IPS-15b (cell line): ENCODE data around the gene CXCR5.

Source experiments
- H3K27me3 ChIP-seq: one replicate; pipeline ENCODE4 v1.6.1; 2013; ENCODE audit warnings: low read length; ENCODE audit not compliant: control insufficient read depth, insufficient read depth
- H3K36me3 ChIP-seq: one replicate; pipeline ENCODE4 v1.6.1; 2013; ENCODE audit warnings: low read length; ENCODE audit not compliant: control insufficient read depth, insufficient read depth
- H3K4me1 ChIP-seq: one replicate; pipeline ENCODE4 v1.6.1; 2013; ENCODE audit warnings: mild to moderate bottlenecking, low read length; ENCODE audit not compliant: control insufficient read depth, insufficient read depth
- H3K4me3 ChIP-seq: one replicate; pipeline ENCODE4 v1.5.1; 2013; ENCODE audit warnings: low read depth, low read length
- H3K9ac ChIP-seq: one replicate; pipeline ENCODE4 v1.6.1; 2013; ENCODE audit warnings: low read depth, mild to moderate bottlenecking, low read length
- H3K9me3 ChIP-seq: one replicate; pipeline ENCODE4 v1.6.1; 2013; ENCODE audit warnings: mild to moderate bottlenecking, low read length; ENCODE audit not compliant: control insufficient read depth, insufficient read depth

Gene CXCR5

GRCh38 chr11:118917481-118918127 lies 33.9 kb downstream of the CXCR5 start:
- peak overlapping the region; percentile 63 for H3K4me3 ChIP-seq
- no peaks in the 10 kb centered on the region for H3K27me3 ChIP-seq
- H3K9me3 ChIP-seq: no peaks in the 10 kb centered on the region
- peaks cover 63% of the 10 kb centered on the region for H3K4me1 ChIP-seq
- peak overlapping the region; percentile 37 for H3K9ac ChIP-seq
- H3K36me3 ChIP-seq: peaks cover 3% of the 10 kb centered on the region

GRCh38 chr11:118918128-118918685 lies 34.5 kb downstream of the CXCR5 start:
- H3K36me3 ChIP-seq: peaks cover 3% of the 10 kb centered on the region
- no peaks in the 10 kb centered on the region for H3K27me3 ChIP-seq
- H3K4me1 ChIP-seq: peaks cover 61% of the 10 kb centered on the region
- peak overlapping the region; percentile 37 for H3K9ac ChIP-seq
- peak overlapping the region; percentile 63 for H3K4me3 ChIP-seq
- no peaks in the 10 kb centered on the region for H3K9me3 ChIP-seq

- no peaks in the 10 kb centered on the region for H3K27me3 ChIP-seq
- H3K4me3 ChIP-seq: peak overlapping the region; percentile 93
These were observed 35.1 kb downstream of the CXCR5 start for GRCh38 chr11:118918686-118919280.

GRCh38 chr11:118921121-118921928 lies 37.6 kb downstream of the CXCR5 start:
- H3K9ac ChIP-seq: peak overlapping the region; percentile 8
- peaks cover 59% of the 10 kb centered on the region for H3K4me1 ChIP-seq
- no peaks in the 10 kb centered on the region for H3K9me3 ChIP-seq
- peak overlapping the region; percentile 93 for H3K4me3 ChIP-seq
- no peaks in the 10 kb centered on the region for H3K27me3 ChIP-seq
- H3K36me3 ChIP-seq: peaks cover 3% of the 10 kb centered on the region

More at GRCh38 chr11:118918686-118919280, 35.1 kb downstream of the CXCR5 start:
- no peak overlapping the region for H3K9ac ChIP-seq
- peaks cover 64% of the 10 kb centered on the region for H3K4me1 ChIP-seq
- peaks cover 3% of the 10 kb centered on the region for H3K36me3 ChIP-seq
- no peaks in the 10 kb centered on the region for H3K9me3 ChIP-seq

- peaks cover 52% of the 10 kb centered on the region for H3K4me1 ChIP-seq
- H3K27me3 ChIP-seq: peaks cover 4% of the 10 kb centered on the region
- H3K9ac ChIP-seq: no peak overlapping the region
These were observed 38.4 kb downstream of the CXCR5 start for GRCh38 chr11:118921929-118922744.

GRCh38 chr11:118922745-118923627 lies 39.3 kb downstream of the CXCR5 start:
- H3K36me3 ChIP-seq: peaks cover 3% of the 10 kb centered on the region
- peak overlapping the region; percentile 39 for H3K9ac ChIP-seq
- H3K4me1 ChIP-seq: peaks cover 48% of the 10 kb centered on the region
- no peaks in the 10 kb centered on the region for H3K9me3 ChIP-seq
- H3K4me3 ChIP-seq: peak overlapping the region; percentile 93
- H3K27me3 ChIP-seq: peaks cover 5% of the 10 kb centered on the region

More at GRCh38 chr11:118921929-118922744, 38.4 kb downstream of the CXCR5 start:
- Histone ChIP-seq H3K4me3 (peak overlapping the region; percentile 93), H3K36me3 (peaks cover 3% of the 10 kb centered on the region), H3K9me3 (no peaks in the 10 kb centered on the region)

GRCh38 chr11:118923721-118924587 lies 40.3 kb downstream of the CXCR5 start:
- H3K9me3 ChIP-seq: no peaks in the 10 kb centered on the region
- H3K4me3 ChIP-seq: peak overlapping the region; percentile 93
- peaks cover 3% of the 10 kb centered on the region for H3K36me3 ChIP-seq
- H3K27me3 ChIP-seq: peaks cover 5% of the 10 kb centered on the region
- peaks cover 43% of the 10 kb centered on the region for H3K4me1 ChIP-seq
- H3K9ac ChIP-seq: no peak overlapping the region

- H3K9ac ChIP-seq: peak overlapping the region; percentile 14
- H3K27me3 ChIP-seq: peaks cover 5% of the 10 kb centered on the region
- peaks cover 3% of the 10 kb centered on the region for H3K36me3 ChIP-seq
- no peaks in the 10 kb centered on the region for H3K9me3 ChIP-seq
- H3K4me3 ChIP-seq: peak overlapping the region; percentile 93
- H3K4me1 ChIP-seq: peaks cover 34% of the 10 kb centered on the region
These were observed 41.2 kb downstream of the CXCR5 start for GRCh38 chr11:118924591-118925585.

GRCh38 chr11:118927554-118928100 lies 43.9 kb downstream of the CXCR5 start:
- H3K4me1 ChIP-seq: peaks cover 22% of the 10 kb centered on the region
- H3K27me3 ChIP-seq: peaks cover 15% of the 10 kb centered on the region
- no peak overlapping the region for H3K9ac ChIP-seq
- no peaks in the 10 kb centered on the region for H3K9me3 ChIP-seq
- no peaks in the 10 kb centered on the region for H3K36me3 ChIP-seq
- peak overlapping the region; percentile 93 for H3K4me3 ChIP-seq
